ENCODE results near the gene SNHG17.
"Not testable (repeated sequence)": the region's sequence is repeated elsewhere in the genome, so short reads cannot be mapped to it uniquely, and the experiment has no call there.

SNHG17 gene

DNA sequence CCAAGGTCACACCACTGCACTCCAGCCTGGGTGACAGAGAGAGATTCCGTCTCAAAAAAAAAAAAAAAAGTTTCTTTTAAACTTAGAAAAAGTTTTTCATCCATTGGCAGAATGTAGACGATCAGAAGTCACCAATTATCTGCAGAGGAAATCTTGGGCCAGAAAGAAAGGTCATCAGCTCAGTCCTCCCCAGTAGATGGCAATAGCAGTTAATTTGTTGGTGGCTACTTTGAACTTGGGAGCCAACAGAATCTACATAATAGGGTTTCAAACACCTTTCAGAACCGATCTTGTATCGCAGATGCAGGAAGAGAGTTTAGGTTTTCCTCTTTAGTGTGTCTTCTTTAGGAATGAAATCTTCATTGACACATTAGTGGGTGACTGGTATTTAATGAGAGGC is 47.2 kb downstream of the SNHG17 start:
- Histone ChIP-seq H3K9ac (ENCODE audit: low read depth, low read length) (no peak overlapping the region), H3K9me3 (ENCODE audit: control insufficient read depth, insufficient read depth, low read length) (no peaks in the 10 kb centered on the region), H3K36me3 (ENCODE audit: insufficient read depth, low read length) (no peaks in the 10 kb centered on the region), H3K4me1 (ENCODE audit: insufficient read depth, low read length) (no peaks in the 10 kb centered on the region)

DNA sequence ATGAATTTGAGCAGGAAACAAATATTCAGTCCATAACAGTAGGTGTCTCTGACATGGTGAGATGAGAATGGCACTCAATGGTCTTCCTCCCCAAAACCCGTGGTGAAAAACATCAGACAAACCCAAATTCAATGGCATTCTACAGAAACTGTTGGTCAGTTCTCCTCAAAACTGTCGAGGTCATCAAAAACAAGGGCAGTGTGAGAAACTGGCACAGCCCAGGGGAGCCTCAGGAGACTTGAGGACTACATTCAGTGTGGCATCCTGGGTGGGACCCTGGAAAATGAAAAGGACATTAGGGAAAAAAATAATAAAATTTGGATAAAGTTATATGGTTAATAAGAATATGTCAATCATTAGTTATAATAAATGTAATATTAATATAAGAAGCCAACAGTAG is 48.3 kb downstream of the SNHG17 start:
- H3K9me3 ChIP-seq (ENCODE audit: control insufficient read depth, insufficient read depth, low read length), result no peaks in the 10 kb centered on the region
- H3K9ac ChIP-seq (ENCODE audit: low read depth, low read length), result no peak overlapping the region
- H3K4me1 ChIP-seq (ENCODE audit: insufficient read depth, low read length), result no peaks in the 10 kb centered on the region
- no peaks in the 10 kb centered on the region for H3K36me3 ChIP-seq (ENCODE audit: insufficient read depth, low read length)

DNA sequence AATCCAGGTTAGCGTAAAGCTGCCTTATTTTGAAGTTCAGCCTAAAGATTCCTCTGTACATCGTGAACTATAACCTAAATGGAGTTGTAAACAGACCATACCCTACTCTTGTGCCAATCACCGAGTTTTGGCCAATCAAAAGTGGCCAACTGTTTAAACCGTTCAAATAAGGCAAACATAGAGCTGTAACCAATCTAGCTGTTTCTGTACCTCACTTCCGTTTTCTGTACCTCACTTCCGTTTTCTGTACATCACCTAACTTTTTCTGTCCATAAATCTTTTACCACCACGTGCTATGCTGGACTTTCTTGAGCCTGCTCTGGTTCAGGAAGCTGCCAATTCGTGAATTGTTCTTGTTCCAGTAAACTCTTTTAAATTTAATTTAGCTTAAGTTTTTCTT is 49.1 kb downstream of the SNHG17 start:
- Histone ChIP-seq H3K9ac (ENCODE audit: low read depth, low read length) (no peak overlapping the region), H3K4me1 (ENCODE audit: insufficient read depth, low read length) (no peaks in the 10 kb centered on the region), H3K9me3 (ENCODE audit: control insufficient read depth, insufficient read depth, low read length) (no peaks in the 10 kb centered on the region), H3K36me3 (ENCODE audit: insufficient read depth, low read length) (no peaks in the 10 kb centered on the region)

DNA sequence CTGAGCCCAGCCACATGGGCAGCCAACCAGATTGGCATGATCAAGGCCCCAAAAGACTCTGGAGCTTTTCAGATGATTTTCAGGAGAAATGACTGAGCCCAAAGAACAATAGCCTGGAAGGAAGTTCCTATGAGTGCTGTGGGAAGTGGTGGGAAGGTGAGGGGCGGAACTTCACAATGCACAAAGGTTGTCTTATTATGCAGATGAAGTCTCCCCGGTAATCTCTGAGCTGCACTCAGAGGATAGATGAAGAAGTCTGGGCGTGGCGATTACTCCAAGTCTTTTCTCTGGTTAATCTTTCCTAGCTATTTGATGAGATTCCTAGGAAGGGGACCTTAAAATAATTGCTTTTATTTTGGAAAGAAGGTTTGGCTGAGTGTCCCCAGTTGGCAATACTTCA is 52.0 kb downstream of the SNHG17 start:
- H3K9ac ChIP-seq (ENCODE audit: low read depth, low read length), result no peak overlapping the region

DNA sequence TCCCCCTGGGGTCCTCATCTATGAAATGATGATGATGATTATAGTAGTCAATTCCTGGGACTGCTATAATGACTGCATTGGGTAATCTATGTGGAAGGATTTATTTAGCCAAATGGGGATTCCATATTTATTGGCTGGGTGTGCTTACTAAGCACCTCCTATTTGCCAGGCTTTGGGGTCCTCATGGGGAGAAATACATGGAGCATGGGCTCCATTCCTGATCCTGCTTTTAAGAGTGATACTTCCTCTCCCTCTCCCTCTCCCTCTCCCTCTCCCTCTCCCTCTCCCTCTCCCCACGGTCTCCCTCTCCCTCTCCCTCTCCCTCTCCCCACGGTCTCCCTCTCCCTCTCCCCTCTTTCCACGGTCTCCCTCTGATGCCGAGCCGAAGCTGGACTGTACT is 57.3 kb downstream of the SNHG17 start:
- H3K4me1 ChIP-seq (ENCODE audit: insufficient read depth, low read length); H3K36me3 ChIP-seq (ENCODE audit: insufficient read depth, low read length); H3K9me3 ChIP-seq (ENCODE audit: control insufficient read depth, insufficient read depth, low read length); H3K9ac ChIP-seq (ENCODE audit: low read depth, low read length): not testable (repeated sequence)

More for the DNA sequence above, 52.0 kb downstream of the SNHG17 start:
- H3K36me3 ChIP-seq (ENCODE audit: insufficient read depth, low read length), result no peaks in the 10 kb centered on the region
- H3K9me3 ChIP-seq (ENCODE audit: control insufficient read depth, insufficient read depth, low read length), result no peaks in the 10 kb centered on the region
- H3K4me1 ChIP-seq (ENCODE audit: insufficient read depth, low read length), result no peaks in the 10 kb centered on the region

DNA sequence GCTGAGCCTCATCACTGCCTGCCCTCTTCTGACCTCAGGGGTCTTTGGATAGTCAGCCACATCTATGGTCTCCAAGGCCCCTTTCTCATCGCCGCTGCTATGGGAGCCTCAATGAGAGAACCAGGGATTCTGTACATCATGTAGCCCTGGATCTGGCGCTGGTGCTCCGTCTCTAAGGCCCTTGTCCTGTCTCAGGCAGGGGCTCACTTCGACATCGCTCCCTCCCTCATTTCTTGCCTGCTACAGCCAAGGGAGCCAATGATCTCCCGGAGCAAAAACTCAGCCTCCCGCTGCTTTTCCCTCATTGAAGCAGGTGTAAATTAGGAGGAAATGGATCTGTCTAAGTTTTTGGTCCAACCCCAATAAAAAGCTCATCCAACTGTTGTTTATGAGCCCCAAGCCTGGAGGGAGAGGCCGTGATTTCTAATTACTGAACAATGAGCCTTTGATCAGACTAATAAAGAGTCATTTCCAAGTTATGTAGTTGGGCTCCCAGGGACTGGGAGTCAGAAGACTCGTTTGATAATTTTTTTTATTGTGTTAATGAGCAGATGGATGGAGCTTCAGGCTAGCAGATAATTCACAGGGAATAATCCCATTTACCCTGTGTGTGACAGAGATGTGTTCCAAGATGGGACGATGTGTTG is 58.0 kb downstream of the SNHG17 start:
- no peaks in the 10 kb centered on the region for H3K4me1 ChIP-seq (ENCODE audit: insufficient read depth, low read length)
- no peak overlapping the region for H3K9ac ChIP-seq (ENCODE audit: low read depth, low read length)
- no peaks in the 10 kb centered on the region for H3K36me3 ChIP-seq (ENCODE audit: insufficient read depth, low read length)
- H3K9me3 ChIP-seq (ENCODE audit: control insufficient read depth, insufficient read depth, low read length), result no peaks in the 10 kb centered on the region

DNA sequence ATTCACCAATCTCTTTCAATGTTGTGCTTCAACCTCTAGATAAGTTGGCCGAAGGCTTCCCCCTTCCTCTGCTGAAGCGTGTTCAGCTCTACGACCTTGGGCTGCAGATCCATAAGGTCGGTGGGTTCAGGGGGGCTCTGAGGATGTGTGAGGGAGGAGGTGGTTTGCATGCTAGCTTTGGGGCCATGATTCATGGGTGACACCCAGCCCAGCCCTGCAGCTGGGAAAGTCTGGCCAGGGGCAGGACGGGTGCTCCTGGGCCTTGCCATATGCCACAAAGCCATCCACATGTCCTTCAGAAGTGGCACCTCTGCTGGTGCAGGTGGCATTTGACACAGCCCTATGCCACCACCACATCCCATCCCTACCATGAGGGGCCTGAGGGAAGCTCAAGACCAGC is 61.2 kb downstream of the SNHG17 start:
- no peaks in the 10 kb centered on the region for H3K9me3 ChIP-seq (ENCODE audit: control insufficient read depth, insufficient read depth, low read length)

DNA sequence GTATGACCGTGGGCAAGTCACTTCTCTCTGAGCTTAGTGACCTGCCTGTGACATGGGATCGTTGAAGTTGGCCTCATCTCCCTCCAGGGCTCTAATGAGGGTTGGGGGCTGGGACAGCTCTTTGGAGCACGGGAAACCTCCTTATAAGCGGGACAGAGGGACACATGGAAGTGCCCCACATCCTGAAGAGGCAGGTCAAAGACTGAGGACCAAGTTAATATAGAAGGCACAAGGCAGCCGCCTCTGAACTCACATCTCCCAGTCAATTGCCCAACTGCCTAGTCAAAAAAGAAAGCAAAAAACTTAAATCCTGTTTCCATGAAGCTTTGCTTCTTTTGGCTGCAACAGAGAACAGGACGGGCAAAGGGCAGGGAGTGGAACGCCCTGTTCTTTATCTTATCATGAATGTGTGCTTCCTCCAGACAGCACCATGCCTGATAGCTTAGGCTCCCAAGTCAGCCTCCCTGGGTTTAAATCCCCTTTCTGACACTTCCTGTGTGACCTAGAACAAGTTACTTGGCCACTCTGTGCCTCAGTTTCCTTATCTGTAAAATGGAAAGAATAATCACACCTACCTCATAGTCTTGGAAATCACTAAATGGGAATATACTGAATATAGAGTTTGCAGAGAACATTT is 61.8 kb downstream of the SNHG17 start:
- Histone ChIP-seq H3K9me3 (ENCODE audit: control insufficient read depth, insufficient read depth, low read length) (no peaks in the 10 kb centered on the region), H3K9ac (ENCODE audit: low read depth, low read length) (no peak overlapping the region), H3K36me3 (ENCODE audit: insufficient read depth, low read length) (no peaks in the 10 kb centered on the region), H3K4me1 (ENCODE audit: insufficient read depth, low read length) (no peaks in the 10 kb centered on the region)

More for the DNA sequence above, 61.2 kb downstream of the SNHG17 start:
- no peaks in the 10 kb centered on the region for H3K4me1 ChIP-seq (ENCODE audit: insufficient read depth, low read length)
- no peak overlapping the region for H3K9ac ChIP-seq (ENCODE audit: low read depth, low read length)
- no peaks in the 10 kb centered on the region for H3K36me3 ChIP-seq (ENCODE audit: insufficient read depth, low read length)

DNA sequence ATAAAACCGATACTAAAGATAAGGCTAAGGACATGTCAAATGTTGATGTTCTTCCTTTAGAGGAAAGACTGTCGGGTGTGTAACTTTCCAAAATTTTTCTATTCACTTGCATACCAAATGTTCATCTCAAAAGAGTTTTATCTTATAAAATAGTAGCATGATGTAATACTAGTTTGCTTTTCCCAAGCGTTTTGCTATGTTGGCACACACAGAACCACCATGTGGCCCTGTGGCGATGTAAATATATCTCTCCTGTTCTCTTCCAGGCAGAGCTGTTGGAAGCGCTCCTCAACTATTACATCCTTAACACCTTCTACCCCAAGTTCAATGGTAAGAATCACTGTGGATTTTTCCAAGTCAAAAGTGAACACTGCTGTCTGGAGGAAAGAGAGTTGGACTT is 62.3 kb downstream of the SNHG17 start:
- no peaks in the 10 kb centered on the region for H3K9me3 ChIP-seq (ENCODE audit: control insufficient read depth, insufficient read depth, low read length)
- H3K4me1 ChIP-seq (ENCODE audit: insufficient read depth, low read length), result no peaks in the 10 kb centered on the region
- no peak overlapping the region for H3K9ac ChIP-seq (ENCODE audit: low read depth, low read length)
- H3K36me3 ChIP-seq (ENCODE audit: insufficient read depth, low read length), result no peaks in the 10 kb centered on the region

Data from ES-I3 (cell line).